HepG2 (cell line): ENCODE results near the gene TBC1D14. TPM values are rescaled to one million over a fixed set of nuclear protein-coding genes. Genes with fewer than 3 reads are reported as not detected.
A peak's percentile ranks its signal among the peaks of the same experiment; 100 is the strongest.

ENCODE experiments used
- ATAC-seq: fragments of 200-7000 bp; cut with Tn5 transposase; 3 replicates; pipeline ENCODE4 v1.9.1; 2020; ENCODE audit warnings: mild to moderate bottlenecking, moderate library complexity
- BruUV-seq: library from RNA; stranded (reverse); fragments of 400-500 nt; replicated peaks from 2 replicates; lab custom pipeline; 2021; lab: Mats Ljungman, UMichigan
- CTCF ChIA-PET: fragments of 300-600 bp; formaldehyde crosslinking; extraction: SDS; loops from one replicate; lab custom pipeline; 2021; ENCODE audit warnings: low total read pairs, inconsistent platforms, low intra/inter-chr PET ratio; lab: Yijun Ruan, JAX
- POLR2A ChIA-PET: fragments of 350-600 bp; sonication (Branson Sonifier 250); formaldehyde crosslinking; loops from one replicate; lab custom pipeline; 2020; ENCODE audit warnings: antibody characterized with exemption, inconsistent platforms; lab: Yijun Ruan, JAX
- DNase-seq: peaks from one replicate; pipeline ENCODE4 v3.0.0-alpha.2; 2015; ENCODE audit warnings: low spot score
- FAIRE-seq: peaks from 3 replicates; lab custom pipeline; 2011; peaks lifted over from hg19 to GRCh38; lab: Jason Lieb, UNC
- H2AFZ ChIP-seq: one replicate; pipeline ENCODE4 v1.6.1; 2011; ENCODE audit warnings: low read length, inconsistent platforms
- H3K27ac ChIP-seq: fragments of 300-600 bp; 3 replicates; pipeline ENCODE4 v1.8.0; 2011; ENCODE audit warnings: mixed run types, mild to moderate bottlenecking, mixed read lengths, low read length, inconsistent platforms; ENCODE audit not compliant: insufficient read depth; ENCODE audit errors: extremely low read length
- H3K27me3 ChIP-seq, 2 experiments: fragments of 200-600 bp in 1 of 2; 2 replicates in 1 of 2; 3 replicates in 1 of 2; pipeline versions ENCODE4 v1.6.0 to v1.8.0; 2011; ENCODE audit warnings: low read length in 2 of 2, mild to moderate bottlenecking in 2 of 2, moderate library complexity in 2 of 2, inconsistent platforms in 1 of 2; ENCODE audit not compliant: insufficient read depth in 2 of 2, control insufficient read depth in 1 of 2
- H3K36me3 ChIP-seq, 2 experiments: fragments of 200-600 bp in 1 of 2; replicated peaks in 1 of 2; 2 replicates in 1 of 2; 3 replicates in 1 of 2; pipeline versions ENCODE4 v1.5.1 to v1.8.0; 2011; ENCODE audit warnings: low read length in 2 of 2, inconsistent platforms in 1 of 2; ENCODE audit not compliant: insufficient read depth in 2 of 2, control insufficient read depth in 1 of 2
- H3K4me1 ChIP-seq: 2 replicates; pipeline ENCODE4 v1.5.1; 2012; ENCODE audit warnings: low read length, inconsistent platforms; ENCODE audit not compliant: insufficient read depth
- H3K4me2 ChIP-seq: 2 replicates; pipeline ENCODE4 v1.6.0; 2011; ENCODE audit warnings: low read depth, low read length, inconsistent platforms
- H3K4me3 ChIP-seq, 3 experiments: fragments of 200-600 bp in 1 of 3; sonication (generic), shearing (Covaris generic) in 1 of 3; replicated peaks in 1 of 3; 2 replicates each; pipeline ENCODE4 v1.5.1; 2011 to 2016; ENCODE audit warnings: low read length in 3 of 3, inconsistent platforms in 2 of 3, low read depth in 2 of 3, mild to moderate bottlenecking in 2 of 3, control low read depth in 1 of 3, mixed read lengths in 1 of 3; ENCODE audit not compliant: insufficient read depth in 1 of 3
- H3K79me2 ChIP-seq: one replicate; pipeline ENCODE4 v1.6.1; 2011; ENCODE audit warnings: low read length, inconsistent platforms; ENCODE audit not compliant: insufficient read depth
- H3K9ac ChIP-seq: 2 replicates; pipeline ENCODE4 v1.6.0; 2011; ENCODE audit warnings: mild to moderate bottlenecking, low read depth, low read length, inconsistent platforms; ENCODE audit not compliant: insufficient read depth
- H3K9me3 ChIP-seq: 2 replicates; pipeline ENCODE4 v1.5.1; 2012; ENCODE audit warnings: mild to moderate bottlenecking, low read length
- H4K20me1 ChIP-seq: 2 replicates; pipeline ENCODE4 v1.6.0; 2011; ENCODE audit warnings: inconsistent platforms, mild to moderate bottlenecking, low read length, moderate library complexity; ENCODE audit not compliant: insufficient read depth
- CTCF ChIP-seq: sonication (generic); formaldehyde crosslinking; IDR thresholded peaks from 2 replicates; pipeline ENCODE4 v1.5.0; 2020; ENCODE audit warnings: mild to moderate bottlenecking, missing genetic modification reagents, moderate library complexity
- MED1 ChIP-seq: sonication (generic); formaldehyde crosslinking; IDR thresholded peaks from 2 replicates; pipeline ENCODE4 v1.4.0; 2020; ENCODE audit warnings: missing genetic modification reagents
- MYC ChIP-seq: sonication (generic); formaldehyde crosslinking; IDR thresholded peaks from 2 replicates; pipeline ENCODE4 v1.9.0; 2021; ENCODE audit warnings: missing genetic modification reagents, borderline replicate concordance
- NCOA1 ChIP-seq: sonication (generic); formaldehyde crosslinking; IDR thresholded peaks from 2 replicates; pipeline ENCODE4 v1.9.0; 2021; ENCODE audit warnings: missing genetic modification reagents
- RBM22 ChIP-seq: fragments of 200-400 bp; formaldehyde crosslinking; optimal IDR thresholded peaks from 2 replicates; pipeline ENCODE3; 2017; ENCODE audit warnings: mild to moderate bottlenecking, low read length, moderate library complexity
- RFX5 ChIP-seq: IDR thresholded peaks from 2 replicates; pipeline ENCODE4 v1.6.1; 2011; ENCODE audit warnings: low read depth, low read length, improper control_type of control experiment
- STAG1 ChIP-seq: sonication (generic); formaldehyde crosslinking; IDR thresholded peaks from 2 replicates; pipeline ENCODE4 v1.4.0; 2020; ENCODE audit warnings: missing genetic modification reagents
- ZBTB8A ChIP-seq: sonication (generic); formaldehyde crosslinking; IDR thresholded peaks from 2 replicates; pipeline ENCODE4 v1.4.0; 2020; ENCODE audit warnings: mild to moderate bottlenecking, low read depth, missing genetic modification reagents, borderline replicate concordance
- ZNF451 ChIP-seq: sonication (generic); formaldehyde crosslinking; IDR thresholded peaks from 2 replicates; pipeline ENCODE4 v1.5.0; 2020; ENCODE audit warnings: mild to moderate bottlenecking, missing genetic modification reagents
- WGBS: methylation state at CpG from one replicate; pipeline ENCODE4 v1.1.6; 2017; ENCODE audit warnings: low lambda C conversion rate; 5-methylcytosine and 5-hydroxymethylcytosine counted together
- in situ Hi-C: cut with HindIII; loops from 2 replicates; pipeline ENCODE4 v1.10.0; 2017; ENCODE audit warnings: low pct_unique_long_range_greater_than_20kb; ENCODE audit not compliant: extremely low pct_ligation_motif_present
- intact Hi-C: fragments of 100-400 bp; cut with micrococcal nuclease; formaldehyde crosslinking; loops from one replicate; pipeline ENCODE4 v1.10.0; 2022; ENCODE audit not compliant: unreplicated experiment
- polyA plus RNA-seq, 8 experiments: library from polyadenylated mRNA; depleted of rRNA in 3 of 8; stranded (reverse) in 7 of 8; unstranded in 1 of 8; fragments of >200 nt; fragmentation: Illumina TruSeq in 4 of 8; extraction: Trizol in 4 of 8; gene quantifications; 2 replicates each; pipeline versions ENCODE4 v1.2.1 to v1.2.3, GENCODE V29; 2011 to 2016; ENCODE audit warnings: low read depth in 4 of 8, missing spikeins in 1 of 8, mixed read lengths in 1 of 8; ENCODE audit not compliant: insufficient read depth in 1 of 8
- total RNA-seq, 5 experiments: library from RNA; depleted of rRNA; stranded (reverse); fragments of >200 nt; fragmentation: Illumina TruSeq; extraction: Trizol; gene quantifications; 2 replicates each; pipeline ENCODE4 v1.2.3, GENCODE V29; 2016; ENCODE audit warnings: low read depth in 1 of 5
- TF ChIP-seq, protein P1 (sequence below): IDR thresholded peaks from 2 replicates; pipeline ENCODE4 v1.6.1; 2016; ENCODE audit warnings: low read depth

TBC1D14 gene
- total and polyA plus RNA-seq, 2 of the 13 experiments (the other 11 are each of a cell fraction or from before 2014, with no cell fraction given), result 29.5 to 46.5 TPM

DNA sequence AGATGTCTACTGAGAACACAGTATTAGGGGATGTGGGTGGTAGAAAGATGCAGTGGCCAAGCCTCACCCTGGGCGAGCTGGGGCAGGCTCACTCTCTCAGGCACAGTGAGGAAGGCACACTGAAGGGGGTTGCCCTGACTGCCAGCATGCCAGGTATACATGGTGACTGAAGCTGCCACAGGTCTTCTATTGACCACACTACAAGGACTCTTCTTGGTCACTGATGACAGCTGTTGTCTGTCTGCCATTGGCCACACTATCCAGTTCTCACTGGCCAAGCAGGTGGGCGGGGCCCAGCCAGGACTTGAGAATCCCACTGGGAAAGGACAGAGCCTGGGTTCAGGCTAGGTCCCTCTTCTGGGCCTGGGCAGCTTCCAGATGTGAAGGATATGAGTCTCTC is 39.7 kb upstream of the TBC1D14 start:
- DNase-seq, result no peak
- Histone ChIP-seq H3K27me3 (no peaks in the 10 kb centered on the region), H3K4me3 (no peak overlapping the region), H3K27ac (no peak overlapping the region), H3K4me1 (no peaks in the 10 kb centered on the region), H3K9me3 (no peaks in the 10 kb centered on the region), H3K79me2 (no peaks in the 10 kb centered on the region), H3K36me3 (peaks cover 17 to 63% of the 10 kb centered on the region in 2 experiments), H3K9ac (no peak overlapping the region), H3K4me2 (no peak overlapping the region), H2AFZ (no peak overlapping the region), H4K20me1 (peaks cover 3% of the 10 kb centered on the region; the same call in 1 of the 2 replicates)
- intact Hi-C loops (no loop called here), in situ Hi-C loops (no loop called here)
- FAIRE-seq, result no peak
- TF ChIP-seq RFX5 (peak; percentile 48; the same call in 1 of the 2 replicates), MYC (CRISPR knock-in tag) (no peak), ZBTB8A (no peak), RBM22 (peak; percentile 60), ZNF451 (CRISPR knock-in tag) (no peak)
- CTCF ChIA-PET, result no interaction called here
- no peak for ATAC-seq
- BruUV-seq, result no TSS peak
- POLR2A ChIA-PET, result no interaction called here
- WGBS, result 100% methylated on average over 1 of the region's 2 CpGs

- Histone ChIP-seq H3K27ac (no peak overlapping the region), H3K27me3 (no peaks in the 10 kb centered on the region), H3K79me2 (no peaks in the 10 kb centered on the region), H4K20me1 (peaks cover 3% of the 10 kb centered on the region; the same call in 1 of the 2 replicates), H3K4me2 (no peak overlapping the region), H3K9ac (no peak overlapping the region), H3K4me1 (no peaks in the 10 kb centered on the region), H3K9me3 (no peaks in the 10 kb centered on the region), H3K36me3 (peaks cover 15 to 66% of the 10 kb centered on the region in 2 experiments), H2AFZ (no peak overlapping the region), H3K4me3 (no peak overlapping the region)
- no TSS peak for BruUV-seq
- ATAC-seq (peak; percentile 60), FAIRE-seq (peak; percentile 51), DNase-seq (no peak)
- intact Hi-C loops, result no loop called here
- CTCF ChIA-PET, result interaction anchor here (1.1 to 2.5 kb wide), 3 partner anchors 110 to 153 kb away, joined by 3 to 50 read pairs (median 3); no protein-coding TSS in a partner anchor
- peak; percentile 55 for TF ChIP-seq STAG1 (CRISPR knock-in tag)
- TF ChIP-seq CTCF, result peak; percentile 44
- TF ChIP-seq, protein P1, sequence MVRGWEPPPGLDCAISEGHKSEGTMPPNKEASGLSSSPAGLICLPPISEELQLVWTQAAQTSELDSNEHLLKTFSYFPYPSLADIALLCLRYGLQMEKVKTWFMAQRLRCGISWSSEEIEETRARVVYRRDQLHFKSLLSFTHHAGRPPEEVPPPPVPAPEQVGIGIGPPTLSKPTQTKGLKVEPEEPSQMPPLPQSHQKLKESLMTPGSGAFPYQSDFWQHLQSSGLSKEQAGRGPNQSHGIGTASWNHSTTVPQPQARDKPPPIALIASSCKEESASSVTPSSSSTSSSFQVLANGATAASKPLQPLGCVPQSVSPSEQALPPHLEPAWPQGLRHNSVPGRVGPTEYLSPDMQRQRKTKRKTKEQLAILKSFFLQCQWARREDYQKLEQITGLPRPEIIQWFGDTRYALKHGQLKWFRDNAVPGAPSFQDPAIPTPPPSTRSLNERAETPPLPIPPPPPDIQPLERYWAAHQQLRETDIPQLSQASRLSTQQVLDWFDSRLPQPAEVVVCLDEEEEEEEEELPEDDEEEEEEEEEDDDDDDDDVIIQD, result no peak
- no peak for TF ChIP-seq NCOA1 (CRISPR knock-in tag)
- TF ChIP-seq MED1 (CRISPR knock-in tag), result 0 out of 2 replicates have a peak, but pooled peaks have one; percentile 9
- POLR2A ChIA-PET, result interaction anchor here (0.8 to 2.9 kb wide), 5 partner anchors 20 to 200 kb away, joined by 3 to 13 read pairs (median 3); a partner anchor contains a TSS
- in situ Hi-C loops, result no loop called here
These were observed 36.3 kb upstream of the TBC1D14 start for GRCh38 chr4:6873291-6873690.
